Measurements from ENCODE around the gene STIMATE. TPM values are rescaled to one million over a fixed set of nuclear protein-coding genes. Genes with fewer than 3 reads are reported as not detected.
A peak's percentile ranks its signal among the peaks of the same experiment; 100 is the strongest.

Gene STIMATE
- total and polyA plus RNA-seq, 2 experiments from 2014 or later = 9.3 to 10.3 TPM

DNA sequence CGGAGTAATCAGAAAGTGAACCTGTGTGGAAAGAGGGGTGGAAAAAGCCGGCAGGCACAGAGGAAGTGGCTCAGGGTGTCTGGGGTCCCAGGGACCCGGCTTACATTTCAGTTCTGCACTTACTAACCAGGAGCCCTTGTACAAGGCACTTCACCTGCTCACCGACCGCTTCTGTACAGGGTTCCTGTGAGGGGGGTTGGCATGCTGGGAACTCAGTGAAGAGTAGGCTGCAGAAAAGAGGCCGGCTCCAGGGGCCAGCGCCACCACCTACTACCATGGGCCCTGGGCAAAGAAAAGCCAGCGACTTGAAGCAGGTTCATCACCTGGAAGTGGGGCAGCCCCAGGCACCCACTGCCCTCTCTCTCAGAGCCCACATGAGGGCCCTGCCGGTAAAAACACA lies 6.2 kb downstream of the STIMATE start:
- Histone ChIP-seq H3K4me2 (ENCODE audit: unreplicated experiment) (peak overlapping the region; percentile 78), H4K20me1 (ENCODE audit: insufficient read depth) (no peaks in the 10 kb centered on the region)

DNA sequence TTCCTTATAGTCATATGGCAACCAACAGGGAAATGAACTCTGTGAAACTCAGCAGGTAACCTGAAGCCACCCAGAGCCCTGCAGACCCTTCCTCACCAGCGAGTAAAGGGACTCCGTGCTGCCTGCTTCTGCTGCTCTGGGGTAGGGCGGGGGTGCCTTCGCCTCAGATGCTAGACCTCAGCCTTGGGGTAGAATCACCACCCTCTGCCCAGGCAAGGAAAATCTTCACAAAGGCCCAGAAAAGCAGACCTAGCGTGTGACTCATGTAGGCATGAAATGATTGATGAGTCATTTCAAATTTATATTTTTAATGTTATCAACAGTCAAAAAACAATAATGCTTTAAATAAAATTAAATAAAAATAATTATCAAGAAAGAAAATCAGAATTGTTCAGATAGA lies 6.6 kb downstream of the STIMATE start:
- H3K79me2 ChIP-seq (ENCODE audit: insufficient read depth) = peaks cover 75% of the 10 kb centered on the region
- no peaks in the 10 kb centered on the region for H3K9me3 ChIP-seq (ENCODE audit: low read depth)
- H3K4me3 ChIP-seq = no peak overlapping the region
- DNase-seq = peak; percentile 37
- in situ Hi-C loops (cut with MboI) = no loop called here
- H4K20me1 ChIP-seq (ENCODE audit: insufficient read depth) = no peaks in the 10 kb centered on the region
- H2AFZ ChIP-seq = no peak overlapping the region
- WGBS, 2 experiments (ENCODE audit: low coverage in 1 of 2, low lambda C conversion rate in 2 of 2, missing lambda C conversion rate in 2 of 2) = 84 to 86% methylated on average over 5 of the region's 5 CpGs
- H3K9ac ChIP-seq = no peak overlapping the region
- H3K4me1 ChIP-seq (ENCODE audit: insufficient read depth) = peaks cover 26% of the 10 kb centered on the region
- no peaks in the 10 kb centered on the region for H3K36me3 ChIP-seq (ENCODE audit: low read depth)
- no peaks in the 10 kb centered on the region for H3K9me2 ChIP-seq (ENCODE audit: insufficient read depth)
- TF ChIP-seq EZH2phosphoT487 (IDR thresholded peaks at IDR 0.05; ENCODE audit: insufficient read depth, low read depth) (no peak), EZH2 (IDR thresholded peaks at IDR 0.05; ENCODE audit: insufficient read depth, poor library complexity, severe bottlenecking) (no peak)
- H3K27me3 ChIP-seq (replicated peaks; ENCODE audit: insufficient read depth) = no peaks in the 10 kb centered on the region
- H3F3A ChIP-seq (ENCODE audit: insufficient read depth) = peaks cover 21% of the 10 kb centered on the region
- H3K4me2 ChIP-seq (ENCODE audit: unreplicated experiment) = no peak overlapping the region
- no peak overlapping the region for H3K27ac ChIP-seq

More for the DNA sequence above, 6.2 kb downstream of the STIMATE start:
- peak overlapping the region; percentile 17 for H3K9ac ChIP-seq
- 59 to 65% methylated on average over 9 of the region's 9 CpGs for WGBS, 2 experiments (ENCODE audit: low coverage in 1 of 2, low lambda C conversion rate in 2 of 2, missing lambda C conversion rate in 2 of 2)
- DNase-seq = no peak
- H2AFZ ChIP-seq = peak overlapping the region; percentile 63; the same call in 1 of the 2 replicates
- in situ Hi-C loops (cut with MboI) = no loop called here
- no peak for TF ChIP-seq EZH2phosphoT487 (IDR thresholded peaks at IDR 0.05; ENCODE audit: insufficient read depth, low read depth)
- TF ChIP-seq EZH2 (IDR thresholded peaks at IDR 0.05; ENCODE audit: insufficient read depth, poor library complexity, severe bottlenecking) = no peak
- H3K4me1 ChIP-seq (ENCODE audit: insufficient read depth) = peaks cover 26% of the 10 kb centered on the region
- peak overlapping the region; percentile 43 for H3K27ac ChIP-seq
- no peak overlapping the region for H3K4me3 ChIP-seq
- no peaks in the 10 kb centered on the region for H3K27me3 ChIP-seq (replicated peaks; ENCODE audit: insufficient read depth)
- peaks cover 72% of the 10 kb centered on the region for H3K79me2 ChIP-seq (ENCODE audit: insufficient read depth)
- no peaks in the 10 kb centered on the region for H3K9me2 ChIP-seq (ENCODE audit: insufficient read depth)
- peaks cover 21% of the 10 kb centered on the region for H3F3A ChIP-seq (ENCODE audit: insufficient read depth)
- no peaks in the 10 kb centered on the region for H3K36me3 ChIP-seq (ENCODE audit: low read depth)
- no peaks in the 10 kb centered on the region for H3K9me3 ChIP-seq (ENCODE audit: low read depth)

DNA sequence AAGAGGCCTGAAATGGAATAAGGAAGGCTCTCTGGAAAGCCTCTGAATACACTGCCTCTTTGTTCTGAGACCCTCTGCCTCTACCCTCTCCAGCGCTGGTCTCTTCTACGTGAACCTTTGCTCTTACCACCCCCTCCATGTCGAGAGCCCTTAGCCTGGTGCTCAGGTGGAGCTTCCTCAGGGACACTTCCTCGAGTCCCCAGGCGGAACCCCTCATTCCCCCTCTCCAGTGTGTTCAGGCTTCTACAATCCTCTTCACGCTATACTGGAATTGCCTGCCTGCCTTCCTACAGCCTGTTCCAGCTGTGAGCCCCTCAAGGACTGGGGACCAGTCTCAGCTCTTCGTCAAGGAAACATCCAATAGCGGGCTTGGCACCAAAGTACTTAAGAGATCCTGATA lies 7.4 kb downstream of the STIMATE start:
- in situ Hi-C loops (cut with MboI) = no loop called here

DNA sequence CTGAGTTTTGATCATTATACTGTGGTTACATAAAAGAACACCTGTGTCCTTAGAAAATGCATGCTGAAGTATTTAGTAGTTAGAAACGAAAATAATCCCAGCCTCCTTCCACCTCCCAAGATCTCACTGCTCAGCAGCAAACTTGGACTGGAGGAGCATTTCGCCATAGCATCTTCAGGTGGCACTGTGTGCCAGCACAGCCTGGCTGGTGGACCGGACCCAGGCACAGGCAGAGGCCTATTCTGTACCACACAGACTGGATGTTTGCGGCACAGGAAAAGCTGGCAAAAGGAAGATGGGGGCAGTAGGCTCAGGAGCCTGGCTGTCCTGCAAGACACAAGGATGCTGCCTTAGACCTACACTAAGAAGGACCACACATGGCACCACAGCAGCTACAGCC lies 10.2 kb downstream of the STIMATE start:
- TF ChIP-seq EZH2phosphoT487 (IDR thresholded peaks at IDR 0.05; ENCODE audit: insufficient read depth, low read depth) (no peak), EZH2 (IDR thresholded peaks at IDR 0.05; ENCODE audit: insufficient read depth, poor library complexity, severe bottlenecking) (no peak)
- WGBS, 2 experiments (ENCODE audit: low coverage in 1 of 2, low lambda C conversion rate in 2 of 2, missing lambda C conversion rate in 2 of 2) = 91 to 96% methylated on average over 4 of the region's 4 CpGs
- H3K36me3 ChIP-seq (ENCODE audit: low read depth) = no peaks in the 10 kb centered on the region
- H3K27me3 ChIP-seq (replicated peaks; ENCODE audit: insufficient read depth) = no peaks in the 10 kb centered on the region
- H3K79me2 ChIP-seq (ENCODE audit: insufficient read depth) = peaks cover 55% of the 10 kb centered on the region
- H3K9ac ChIP-seq = no peak overlapping the region
- no peaks in the 10 kb centered on the region for H4K20me1 ChIP-seq (ENCODE audit: insufficient read depth)
- H2AFZ ChIP-seq = no peak overlapping the region
- peaks cover 11% of the 10 kb centered on the region for H3F3A ChIP-seq (ENCODE audit: insufficient read depth)
- H3K9me2 ChIP-seq (ENCODE audit: insufficient read depth) = no peaks in the 10 kb centered on the region
- in situ Hi-C loops (cut with MboI) = no loop called here
- no peak overlapping the region for H3K4me3 ChIP-seq
- no peak for DNase-seq
- H3K4me2 ChIP-seq (ENCODE audit: unreplicated experiment) = no peak overlapping the region
- peaks cover 10% of the 10 kb centered on the region for H3K4me1 ChIP-seq (ENCODE audit: insufficient read depth)
- H3K27ac ChIP-seq = no peak overlapping the region
- no peaks in the 10 kb centered on the region for H3K9me3 ChIP-seq (ENCODE audit: low read depth)

More for the DNA sequence above, 7.4 kb downstream of the STIMATE start:
- no peak overlapping the region for H3K9ac ChIP-seq
- no peaks in the 10 kb centered on the region for H3K36me3 ChIP-seq (ENCODE audit: low read depth)
- no peak overlapping the region for H3K4me3 ChIP-seq
- no peaks in the 10 kb centered on the region for H3K9me3 ChIP-seq (ENCODE audit: low read depth)
- 98 to 99% methylated on average over 8 of the region's 8 CpGs for WGBS, 2 experiments (ENCODE audit: low coverage in 1 of 2, low lambda C conversion rate in 2 of 2, missing lambda C conversion rate in 2 of 2)
- H3K27ac ChIP-seq = no peak overlapping the region
- H3K79me2 ChIP-seq (ENCODE audit: insufficient read depth) = peaks cover 78% of the 10 kb centered on the region
- no peak for DNase-seq
- TF ChIP-seq EZH2phosphoT487 (IDR thresholded peaks at IDR 0.05; ENCODE audit: insufficient read depth, low read depth) (no peak), EZH2 (IDR thresholded peaks at IDR 0.05; ENCODE audit: insufficient read depth, poor library complexity, severe bottlenecking) (no peak)
- H4K20me1 ChIP-seq (ENCODE audit: insufficient read depth) = no peaks in the 10 kb centered on the region
- H3F3A ChIP-seq (ENCODE audit: insufficient read depth) = peaks cover 21% of the 10 kb centered on the region
- H3K9me2 ChIP-seq (ENCODE audit: insufficient read depth) = no peaks in the 10 kb centered on the region
- H2AFZ ChIP-seq = no peak overlapping the region
- H3K27me3 ChIP-seq (replicated peaks; ENCODE audit: insufficient read depth) = no peaks in the 10 kb centered on the region
- H3K4me1 ChIP-seq (ENCODE audit: insufficient read depth) = peaks cover 26% of the 10 kb centered on the region
- no peak overlapping the region for H3K4me2 ChIP-seq (ENCODE audit: unreplicated experiment)
